Activated naive CD4-positive, alpha-beta T cell (primary cell): ENCODE results near the gene GDPD5.

Experiments used
- DNase-seq, 4 experiments: peaks; one replicate each; lab custom pipeline; 2025; lab: John Stamatoyannopoulos, UW

Gene GDPD5

DNA sequence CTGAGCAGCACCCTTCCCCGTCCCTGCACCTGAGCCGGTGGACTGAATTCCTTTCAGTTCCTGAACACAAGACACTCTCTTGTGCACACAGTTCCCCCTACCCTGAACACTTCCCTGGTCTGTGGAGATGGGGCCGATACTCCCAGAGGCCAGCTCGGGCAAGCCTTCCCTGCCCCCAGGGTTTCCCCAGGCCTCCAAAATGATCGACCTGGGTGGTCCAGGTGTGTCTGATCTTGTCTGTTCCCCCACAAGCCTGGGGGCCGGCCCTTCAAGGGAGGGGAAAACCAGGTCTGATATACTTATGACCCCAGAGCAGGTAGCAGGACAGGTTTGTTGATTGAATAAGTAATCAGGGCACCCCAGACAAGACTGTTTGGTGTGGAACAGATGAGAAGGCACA is 52.1 kb downstream of the GDPD5 start:
- DNase-seq = no peak

DNA sequence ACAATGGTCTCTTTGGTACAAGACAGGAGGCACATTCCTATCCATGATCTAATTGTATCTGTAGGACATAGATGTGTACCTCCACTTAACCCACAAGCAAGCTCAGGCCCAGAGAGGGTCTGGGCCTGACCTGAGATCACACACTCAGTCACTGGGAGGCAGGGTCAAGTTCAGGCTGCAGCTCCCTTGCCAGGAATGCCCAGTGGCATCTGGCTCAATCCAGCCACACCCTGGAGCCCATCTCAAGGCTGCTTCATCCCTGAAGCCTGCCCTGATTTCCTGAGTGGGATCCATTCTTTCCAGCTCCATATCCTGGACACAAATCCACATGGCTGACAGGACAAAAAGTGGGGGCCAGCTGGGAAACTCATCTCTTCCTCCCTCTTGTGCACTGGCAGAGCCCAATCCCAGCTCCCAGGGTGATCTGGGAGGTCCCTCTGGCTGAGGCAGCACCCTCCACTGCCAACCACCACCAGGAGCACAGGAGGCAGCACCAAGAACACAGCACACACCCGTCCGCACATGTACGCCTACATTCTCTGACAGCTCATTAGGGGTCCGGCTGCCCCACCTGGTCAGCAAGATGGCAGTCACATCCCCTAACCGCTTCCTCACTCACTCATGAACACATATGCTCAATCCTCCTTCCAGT is 53.5 kb downstream of the GDPD5 start:
- no peak for DNase-seq

DNA sequence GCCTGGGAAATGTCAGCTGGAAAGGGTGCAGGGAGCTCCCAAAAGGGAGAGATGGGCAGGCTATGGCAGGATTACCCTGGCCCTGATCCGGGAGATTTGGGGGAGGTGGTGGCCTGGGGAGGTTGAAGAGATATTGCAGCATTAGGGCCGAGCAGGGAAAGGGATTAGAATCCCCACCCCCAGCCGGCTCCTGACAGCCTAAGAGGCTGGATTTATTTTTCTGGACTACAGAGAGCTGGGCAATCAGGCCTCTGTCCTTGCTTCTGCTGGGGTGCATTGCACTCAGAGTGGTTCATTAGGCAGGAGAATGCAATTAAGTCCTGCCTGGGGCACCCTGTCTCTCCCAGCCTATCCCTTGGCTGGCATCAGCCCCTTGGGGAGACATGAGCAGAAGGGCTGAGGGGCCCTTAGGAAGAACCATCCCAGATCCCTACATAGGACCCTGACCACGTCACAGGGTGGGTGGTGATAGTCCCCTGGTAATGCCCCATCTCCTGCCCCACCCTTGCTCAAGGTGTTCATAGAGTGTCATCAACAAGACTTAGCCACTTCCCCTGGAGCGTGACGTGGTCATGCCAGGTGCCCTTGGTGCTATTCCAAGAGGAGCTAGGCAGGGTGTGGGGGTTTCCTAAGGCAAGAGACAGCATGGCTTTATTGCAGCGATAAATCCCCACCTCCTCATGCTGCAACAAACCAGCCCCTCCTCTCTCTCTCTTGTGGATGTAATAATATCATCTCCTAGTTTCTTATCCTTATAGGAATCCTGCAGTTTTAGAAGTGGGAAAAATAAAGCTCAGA is 54.4 kb downstream of the GDPD5 start:
- DNase-seq = no peak

DNA sequence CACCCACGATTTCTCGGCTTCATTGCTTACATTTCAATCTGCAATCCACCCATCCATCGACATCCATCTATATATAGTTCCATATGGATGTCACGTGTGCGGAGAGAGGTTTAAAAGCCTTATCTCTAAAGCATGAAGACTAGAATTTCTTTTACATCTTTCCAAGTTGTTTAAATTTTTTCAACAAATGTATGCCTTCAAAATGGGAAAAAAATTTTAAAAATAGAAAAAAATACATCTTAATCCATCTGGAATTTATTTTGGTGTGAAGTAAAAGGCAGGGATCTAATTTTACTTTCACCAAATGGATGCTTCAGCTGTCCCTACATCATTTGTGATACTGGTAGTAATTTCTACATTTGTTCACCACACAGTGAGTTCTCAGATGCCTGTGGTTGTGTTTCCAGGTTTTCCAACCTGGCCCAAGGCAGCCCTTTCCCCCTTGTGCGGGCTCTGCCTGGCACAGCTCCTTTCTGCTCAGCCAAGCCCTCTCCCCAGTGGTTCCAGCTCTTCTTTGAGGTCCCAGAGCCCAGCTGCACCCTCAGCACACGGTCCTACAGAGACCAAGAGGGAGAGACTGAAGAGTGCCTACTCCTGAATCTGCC is 55.2 kb downstream of the GDPD5 start:
- DNase-seq = no peak

DNA sequence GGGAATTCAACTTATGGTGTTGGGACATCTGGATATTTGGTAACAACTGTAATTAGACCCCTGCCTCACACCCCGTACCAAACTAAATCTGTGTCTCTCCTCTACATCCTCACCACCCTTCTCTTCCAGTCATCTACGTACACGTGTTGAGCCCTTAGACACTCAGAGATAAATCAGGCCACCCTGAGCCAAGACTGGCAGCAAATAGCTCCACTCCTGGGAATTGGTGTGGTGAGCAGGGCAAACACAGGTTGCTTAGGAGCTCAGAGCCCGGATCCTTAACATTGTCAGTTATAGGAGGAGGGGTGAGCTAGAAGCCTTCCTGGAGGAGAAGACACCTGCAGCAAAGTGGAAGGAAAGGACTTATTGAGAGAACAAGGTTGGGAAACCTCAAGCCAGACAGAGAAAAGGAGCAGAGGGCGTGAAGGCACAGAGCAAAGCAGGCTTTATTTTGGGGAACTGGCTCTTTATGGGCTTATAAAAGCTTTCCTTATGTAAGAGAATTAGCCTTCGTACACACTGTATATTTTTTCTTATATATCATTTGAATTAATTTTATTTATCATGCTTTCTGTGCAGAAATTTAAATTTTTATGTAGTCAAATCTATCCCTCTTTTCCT is 55.8 kb downstream of the GDPD5 start:
- DNase-seq = no peak

DNA sequence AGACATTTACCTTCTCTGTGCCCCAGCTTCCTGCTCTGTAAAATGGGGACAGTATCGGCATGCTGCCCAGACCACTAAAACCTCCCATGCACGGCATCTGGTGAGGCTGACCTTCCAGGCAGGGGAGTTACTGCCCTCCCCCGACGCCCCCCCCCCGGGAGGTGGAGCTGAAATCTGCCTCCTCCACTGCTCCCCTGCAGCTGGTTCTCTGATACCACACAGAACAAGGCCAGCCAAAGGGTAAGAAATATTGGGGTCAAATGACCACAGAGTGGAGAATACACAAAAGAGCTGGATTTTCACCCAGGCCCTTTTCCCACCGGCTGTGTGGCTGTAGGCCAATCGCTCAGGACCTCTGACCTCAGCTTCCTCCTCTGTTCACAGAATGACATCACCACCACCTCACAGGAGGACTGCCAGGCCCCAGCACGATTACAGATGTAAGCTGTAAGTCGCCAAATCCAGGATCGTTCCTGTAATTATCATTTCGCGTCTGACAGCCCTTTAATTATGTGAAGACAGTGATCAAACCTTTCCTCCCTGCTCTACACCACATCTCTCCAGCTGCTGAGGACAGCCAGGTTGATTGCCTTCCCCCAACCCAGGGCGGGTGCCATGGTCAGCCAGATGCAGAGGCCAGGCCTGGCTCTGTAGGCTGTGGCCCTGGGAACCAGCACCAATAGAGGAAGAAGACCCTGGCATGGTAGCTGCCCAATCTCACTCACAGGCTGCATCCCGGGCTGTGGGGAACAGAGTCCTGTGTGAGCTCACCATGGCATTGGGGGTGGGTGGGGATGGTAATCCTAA is 57.0 kb downstream of the GDPD5 start:
- DNase-seq = no peak

DNA sequence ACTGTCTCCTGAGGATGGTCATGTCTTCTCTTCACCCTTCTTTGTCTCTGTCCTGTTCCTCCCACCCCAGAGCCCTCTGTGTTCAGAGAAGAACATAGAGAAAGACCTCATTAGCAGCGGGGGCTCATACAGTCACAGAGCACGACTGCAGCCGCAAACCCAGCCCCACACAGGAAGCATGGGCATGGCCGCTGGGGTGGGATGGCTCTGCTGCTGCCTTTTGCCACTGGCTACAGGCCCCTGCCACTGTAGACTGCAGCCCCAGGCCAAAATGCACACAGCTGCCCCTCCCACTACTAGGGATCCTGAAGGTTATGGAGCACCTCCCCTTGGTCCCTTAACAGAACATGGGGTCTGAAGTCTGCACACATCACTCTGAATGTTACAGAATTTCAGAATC is 57.9 kb downstream of the GDPD5 start:
- no peak for DNase-seq

DNA sequence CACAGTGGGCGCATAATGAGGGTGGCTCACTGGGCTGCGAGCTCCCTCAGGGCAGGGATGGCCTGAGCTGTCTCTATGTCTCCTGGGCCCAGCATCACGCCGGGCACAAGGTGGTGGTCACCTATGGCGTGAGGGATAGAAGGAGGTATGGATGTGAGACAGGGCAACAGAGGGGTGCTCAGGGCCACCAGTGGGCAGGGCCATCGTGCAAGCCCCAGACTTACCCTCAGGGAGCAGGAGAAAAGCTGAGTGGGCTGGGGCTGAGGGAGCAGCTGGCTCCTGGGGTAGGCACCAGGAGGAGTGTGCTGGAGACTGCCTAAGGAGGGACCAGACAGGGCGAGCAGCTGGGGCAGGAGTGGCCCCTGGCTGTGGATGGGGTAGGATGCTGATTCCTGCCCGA is 58.4 kb downstream of the GDPD5 start:
- DNase-seq = no peak

DNA sequence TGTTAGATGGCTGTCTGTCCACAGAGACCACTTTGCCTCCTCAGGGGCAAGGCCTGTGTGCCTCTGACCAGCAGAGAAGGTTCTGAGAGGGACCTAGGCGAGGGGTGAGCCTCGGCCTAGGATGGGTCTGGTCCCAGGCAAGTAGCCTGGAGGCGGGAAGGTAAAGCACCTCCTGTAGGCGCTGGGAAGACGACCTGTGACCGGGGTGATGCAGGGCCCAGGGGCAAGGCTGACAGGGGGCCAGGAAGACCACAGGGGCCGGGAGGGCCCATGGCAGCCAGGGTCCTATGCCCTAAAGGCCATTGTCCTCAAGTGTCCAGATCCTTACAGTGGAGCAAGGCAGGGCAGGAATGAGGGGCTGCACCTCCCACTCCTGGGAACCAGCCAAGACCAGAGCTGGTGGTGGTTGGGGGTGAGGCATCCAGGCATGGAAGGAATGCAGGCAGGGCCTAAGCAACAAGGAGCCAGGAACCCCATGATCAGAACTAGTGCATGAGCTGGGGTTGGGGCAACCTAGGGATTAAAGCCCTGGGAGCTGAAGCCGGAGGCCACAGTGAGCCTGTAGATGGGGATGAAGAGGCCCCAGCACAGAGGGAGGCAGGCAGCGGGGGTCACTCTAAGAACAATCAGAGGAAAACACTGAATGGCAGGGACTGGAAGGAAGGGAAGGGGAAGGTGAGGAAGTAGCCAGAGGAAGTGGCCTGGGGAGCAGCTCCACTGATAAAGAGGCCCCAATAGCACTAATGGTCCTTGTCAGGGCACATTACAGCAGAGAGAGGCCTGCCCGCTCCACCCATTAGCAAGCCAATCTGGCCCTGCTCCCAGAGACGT is 59.8 kb downstream of the GDPD5 start:
- DNase-seq = no peak

DNA sequence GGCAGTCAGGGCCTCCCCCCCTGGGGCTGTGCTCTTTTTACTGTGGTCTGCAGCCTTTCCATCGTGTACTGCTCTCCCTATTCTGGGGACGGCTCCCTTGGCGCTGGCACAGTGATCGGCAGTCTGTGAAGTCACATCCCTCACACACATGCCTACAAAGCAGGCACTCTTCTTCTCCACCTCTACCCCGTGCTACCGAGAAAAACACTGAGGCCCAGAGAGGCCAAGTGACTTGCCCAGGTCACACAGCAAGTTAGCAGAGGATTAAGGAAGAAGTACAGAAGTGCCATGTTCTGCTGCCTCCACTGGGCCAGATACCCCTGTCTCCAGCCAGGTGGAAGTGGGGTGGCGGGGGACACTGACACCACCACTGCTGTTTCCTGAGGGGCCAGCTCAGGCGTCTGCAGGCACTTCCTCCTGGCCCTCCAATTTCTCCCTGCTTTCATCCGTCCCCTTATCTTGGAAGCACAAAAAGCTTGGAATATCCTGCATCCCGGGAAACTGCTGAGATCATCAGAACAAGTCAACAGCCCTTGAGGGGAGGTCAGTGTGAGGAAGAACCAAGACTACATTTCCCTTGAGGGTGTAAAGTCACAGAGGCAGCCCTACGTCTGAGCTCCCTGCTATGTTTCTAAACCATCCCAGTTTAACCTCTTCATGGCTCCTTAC is 62.5 kb downstream of the GDPD5 start:
- no peak for DNase-seq

DNA sequence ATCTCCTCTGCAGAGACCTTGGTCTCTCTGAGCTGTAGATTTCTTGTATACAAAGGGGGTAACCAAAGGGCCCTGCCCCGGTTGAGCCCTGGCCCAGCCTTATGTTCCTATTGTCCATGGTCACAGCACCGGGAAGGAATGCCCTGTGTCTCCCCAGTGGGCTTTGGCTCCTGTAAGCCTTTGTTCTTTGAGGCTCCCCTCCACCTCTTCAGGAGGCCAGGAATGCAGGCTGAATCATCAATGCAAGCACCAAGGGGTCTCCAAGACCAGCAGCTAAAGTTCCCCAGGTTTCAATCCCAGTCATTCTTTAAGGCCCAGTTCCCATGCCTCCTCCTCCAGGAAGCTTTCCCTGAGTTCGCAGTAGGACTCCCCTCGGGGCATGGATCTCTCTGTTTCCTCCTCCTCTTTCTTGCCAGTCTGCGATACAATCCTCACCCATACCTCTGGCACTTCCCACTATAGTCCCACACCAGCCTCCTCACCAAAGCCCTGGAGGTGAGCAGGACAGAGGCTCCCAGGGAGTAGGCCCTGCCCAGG is 63.6 kb downstream of the GDPD5 start:
- no peak for DNase-seq

DNA sequence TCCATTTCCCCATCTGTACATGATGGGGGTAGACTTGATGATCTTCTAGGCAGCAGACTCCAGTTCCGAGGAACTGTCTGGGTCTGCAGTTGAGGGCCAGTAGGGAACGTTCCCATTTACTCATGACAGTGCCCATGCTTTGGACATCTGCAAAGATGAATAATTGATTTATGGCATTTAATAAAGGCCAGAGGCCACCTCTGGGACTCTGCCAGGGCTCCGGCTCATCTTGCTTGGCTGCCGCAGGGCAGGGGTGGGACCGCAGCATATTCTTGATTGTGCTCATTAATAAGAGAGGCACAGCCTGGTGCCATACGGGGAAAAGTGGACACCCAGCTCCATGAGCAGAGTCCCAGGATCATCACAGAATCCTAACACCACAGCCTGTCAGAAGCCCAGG is 64.6 kb downstream of the GDPD5 start:
- DNase-seq = no peak

DNA sequence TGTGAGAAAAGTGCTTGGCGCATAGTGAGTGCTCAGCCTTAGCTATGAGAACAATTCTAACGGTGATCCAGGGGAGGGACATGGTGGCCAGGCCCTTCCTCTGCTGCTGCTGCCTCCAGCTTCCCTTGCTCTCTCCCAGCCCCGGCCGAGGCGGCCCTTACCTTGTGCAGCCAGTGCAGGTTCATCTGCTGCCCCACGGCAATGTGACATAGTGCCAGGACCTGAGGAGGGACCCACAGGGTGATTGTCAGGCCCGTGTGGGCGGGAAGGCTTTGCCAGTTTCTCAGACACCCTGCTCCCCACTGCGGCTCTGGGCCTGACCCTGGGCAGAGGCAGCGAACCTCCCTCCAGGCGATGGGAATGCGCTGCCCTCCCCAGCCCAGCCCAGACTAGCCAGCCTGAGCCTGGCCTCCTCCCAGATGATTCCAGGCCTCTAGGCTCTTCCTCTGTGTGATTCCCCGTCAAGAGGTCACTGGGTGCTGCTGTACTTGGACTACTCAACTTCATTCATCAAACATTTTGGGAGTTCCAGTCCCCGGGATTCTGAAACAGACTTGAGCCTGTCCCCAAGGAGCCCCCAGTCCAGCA is 69.1 kb downstream of the GDPD5 start:
- no peak for DNase-seq

DNA sequence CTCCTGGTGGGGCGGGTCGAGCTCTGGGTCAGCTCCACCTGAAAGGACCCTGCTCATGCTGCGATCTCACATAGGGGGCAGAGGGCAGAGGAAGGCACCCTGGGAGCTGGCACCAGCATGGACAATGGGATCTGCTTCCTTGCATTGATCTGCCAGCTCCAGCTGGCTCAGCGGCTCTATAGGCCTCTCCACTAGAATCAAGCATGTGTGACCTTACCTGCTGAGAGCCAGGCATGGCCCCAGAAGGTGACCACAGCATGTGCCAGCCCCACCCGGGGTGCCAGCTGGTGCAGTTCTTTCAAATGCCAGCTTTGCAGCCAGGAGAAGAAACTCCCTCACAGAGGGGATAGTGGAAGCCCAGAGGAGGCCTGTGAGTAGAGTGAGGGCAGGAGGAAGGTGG is 70.8 kb downstream of the GDPD5 start:
- no peak for DNase-seq

DNA sequence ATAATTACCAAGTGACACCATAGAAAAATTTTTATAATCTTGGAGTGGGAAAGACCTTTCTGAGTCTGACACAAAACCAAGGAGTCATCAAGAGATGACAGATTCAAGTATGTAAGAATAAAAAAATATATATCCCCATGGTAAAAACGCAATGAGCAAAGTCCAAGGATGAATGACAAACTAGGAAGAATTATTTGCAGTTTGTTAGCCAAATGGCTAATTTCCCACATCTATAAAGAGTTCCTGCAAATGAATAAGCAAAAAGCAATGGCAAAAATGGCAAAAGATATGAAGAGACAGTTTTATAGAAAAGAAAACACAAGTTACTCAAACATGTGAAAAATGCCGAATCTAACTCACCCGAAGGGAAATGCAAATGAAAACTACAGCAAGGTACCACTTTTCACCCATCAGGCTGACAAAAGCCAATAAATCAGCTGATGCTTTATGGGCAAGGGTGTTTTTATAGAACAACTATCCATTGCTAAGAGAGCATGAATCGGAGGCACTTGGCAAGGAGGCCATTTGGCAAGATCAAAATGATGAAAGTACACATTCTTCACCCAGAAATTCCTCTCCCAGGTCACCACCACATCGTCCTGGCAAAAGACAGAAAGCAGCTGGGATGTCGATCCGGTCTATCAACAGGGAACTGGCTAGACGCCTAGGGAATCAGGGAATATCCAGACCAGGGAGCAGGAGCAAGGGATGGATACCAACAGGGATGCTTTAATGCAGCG is 71.7 kb downstream of the GDPD5 start:
- DNase-seq = no peak

DNA sequence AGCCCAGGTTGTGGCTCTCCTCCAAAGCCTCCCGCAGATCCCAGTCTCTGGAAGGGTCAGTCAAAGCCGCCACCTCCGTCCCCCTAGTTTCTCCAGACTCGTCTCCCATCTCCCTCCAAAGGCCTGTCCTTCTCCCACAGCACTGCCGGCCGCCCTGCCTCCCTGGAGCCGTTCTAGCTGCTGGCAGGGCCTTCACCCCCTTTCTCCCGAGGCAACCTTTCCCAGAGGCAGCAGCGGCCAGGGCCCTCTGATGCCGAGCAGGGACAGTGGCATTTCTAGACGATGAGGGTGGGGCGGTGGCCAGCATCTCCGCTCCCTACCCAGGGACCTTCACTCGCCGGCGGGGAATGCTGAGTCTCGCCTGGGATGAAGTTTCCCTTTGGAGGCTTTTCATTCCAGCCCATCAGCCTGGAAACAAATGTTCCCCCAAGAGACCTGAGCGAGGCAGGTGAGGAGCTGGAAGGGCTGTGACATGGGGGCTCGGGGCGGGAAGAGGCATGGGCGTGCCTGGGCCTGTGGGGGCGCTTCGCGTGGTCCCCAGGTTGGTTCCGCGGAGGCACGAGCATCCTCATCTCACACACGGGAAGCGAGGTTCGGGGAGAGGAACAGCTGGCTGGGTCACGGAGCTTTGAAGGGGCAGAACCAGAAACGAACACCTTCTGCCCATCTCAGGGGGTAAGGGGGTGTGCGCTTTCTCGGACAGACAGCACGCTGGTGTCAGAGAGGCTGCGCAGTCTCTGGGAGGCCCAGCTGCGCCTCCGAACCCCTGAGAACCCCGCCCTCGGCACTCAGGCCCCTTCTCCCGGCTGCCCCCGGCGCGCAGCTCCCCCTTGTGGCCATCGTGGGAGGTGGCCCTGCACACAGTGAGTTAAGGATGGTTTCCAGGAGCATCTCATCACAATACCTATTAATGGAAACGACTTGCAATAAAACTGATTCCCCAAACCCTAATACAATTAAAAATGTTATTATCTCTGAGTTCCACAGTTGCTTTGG is 74.6 kb downstream of the GDPD5 start:
- DNase-seq = peak in 1 of 4 experiments; percentile 8

DNA sequence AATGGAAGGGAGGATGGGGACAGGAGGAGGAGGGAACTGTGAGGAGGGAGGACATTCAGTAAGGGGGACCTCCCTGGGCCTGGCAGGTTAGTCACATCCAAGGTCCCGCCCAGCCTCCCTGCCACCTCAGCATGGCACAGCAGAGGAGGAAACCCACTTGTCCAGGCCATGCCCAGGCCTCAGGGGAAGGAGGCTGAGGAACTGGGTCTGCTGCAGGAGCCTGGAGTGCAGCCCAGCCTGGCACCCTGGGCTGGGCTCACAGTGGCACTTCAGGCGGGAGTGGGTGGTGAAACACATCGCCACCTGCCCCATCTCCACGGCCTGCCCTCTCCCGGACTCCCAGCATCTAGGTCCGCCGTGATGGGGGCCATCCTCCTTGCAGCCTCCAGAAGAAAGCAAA is 75.5 kb downstream of the GDPD5 start:
- no peak for DNase-seq

DNA sequence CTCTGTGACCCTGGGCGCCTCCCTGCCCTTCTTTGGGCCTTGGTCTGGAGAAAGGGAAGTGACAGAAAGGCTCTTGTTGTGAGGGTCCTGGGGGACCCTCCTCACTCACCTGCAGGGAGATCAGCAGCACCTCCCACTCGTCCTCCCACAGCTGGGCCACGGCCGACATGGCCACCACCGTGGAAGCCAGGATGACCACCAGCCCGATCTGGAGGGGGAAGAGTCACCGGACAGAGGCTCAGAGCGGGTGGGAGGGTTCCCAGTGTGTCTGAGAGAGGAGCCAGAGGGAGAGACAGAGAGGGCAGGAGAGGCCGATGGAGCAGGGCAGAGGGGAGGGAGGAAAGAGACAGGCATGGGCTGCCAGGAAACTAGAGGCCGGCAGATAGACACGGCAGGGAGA is 76.0 kb downstream of the GDPD5 start:
- DNase-seq = no peak
